GM23248 (cell line): ENCODE measurements around the gene C1orf105. TPM values are rescaled to one million over a fixed set of nuclear protein-coding genes. Genes with fewer than 3 reads are reported as not detected.

Source experiments
- DNase-seq: peaks from one replicate; pipeline ENCODE4 v3.0.0-alpha.2; 2015
- H2AFZ ChIP-seq: fragments of 200-600 bp; sonication (generic); 2 replicates; pipeline ENCODE4 v1.6.1; 2016; ENCODE audit warnings: antibody characterized with exemption
- H3F3A ChIP-seq: fragments of 200-600 bp; sonication (generic); 2 replicates; pipeline ENCODE4 v1.6.1; 2016; ENCODE audit warnings: mild to moderate bottlenecking, antibody characterized with exemption, mixed run types; ENCODE audit not compliant: insufficient read depth
- H3K27ac ChIP-seq: fragments of 200-600 bp; sonication (generic); 2 replicates; pipeline ENCODE4 v1.5.1; 2016; ENCODE audit warnings: mild to moderate bottlenecking
- H3K27me3 ChIP-seq: fragments of 200-600 bp; sonication (generic); replicated peaks from 2 replicates; pipeline ENCODE4 v1.6.1; 2016; ENCODE audit warnings: mild to moderate bottlenecking; ENCODE audit not compliant: insufficient read depth
- H3K36me3 ChIP-seq: fragments of 200-600 bp; sonication (generic); 2 replicates; pipeline ENCODE4 v1.6.1; 2016; ENCODE audit warnings: low read depth, mild to moderate bottlenecking
- H3K4me1 ChIP-seq: fragments of 200-600 bp; sonication (generic); 2 replicates; pipeline ENCODE4 v1.6.1; 2016; ENCODE audit warnings: mild to moderate bottlenecking; ENCODE audit not compliant: insufficient read depth
- H3K4me2 ChIP-seq: fragments of 200-600 bp; sonication (generic); one replicate; pipeline ENCODE4 v1.6.1; 2016; ENCODE audit warnings: mild to moderate bottlenecking; ENCODE audit not compliant: unreplicated experiment
- H3K4me3 ChIP-seq: fragments of 200-600 bp; sonication (generic); 2 replicates; pipeline ENCODE4 v1.5.1; 2016; ENCODE audit warnings: mild to moderate bottlenecking
- H3K79me2 ChIP-seq: fragments of 200-600 bp; sonication (generic); 2 replicates; pipeline ENCODE4 v1.6.1; 2016; ENCODE audit warnings: mild to moderate bottlenecking; ENCODE audit not compliant: insufficient read depth
- H3K9ac ChIP-seq: fragments of 200-600 bp; sonication (generic); 2 replicates; pipeline ENCODE4 v1.6.1; 2016; ENCODE audit warnings: mild to moderate bottlenecking
- H3K9me2 ChIP-seq: fragments of 200-600 bp; sonication (generic); 2 replicates; pipeline ENCODE4 v1.6.1; 2016; ENCODE audit warnings: mixed run types, mild to moderate bottlenecking, moderate library complexity; ENCODE audit not compliant: insufficient read depth
- H3K9me3 ChIP-seq: fragments of 200-600 bp; sonication (generic); one replicate; pipeline ENCODE4 v1.6.1; 2017; ENCODE audit warnings: low read depth
- H4K20me1 ChIP-seq: fragments of 200-600 bp; sonication (generic); 2 replicates; pipeline ENCODE4 v1.6.0; 2016; ENCODE audit not compliant: insufficient read depth
- EZH2 ChIP-seq: fragments of 200-600 bp; sonication (generic); IDR thresholded peaks from 2 replicates; pipeline ENCODE4 v1.6.1; 2018; ENCODE audit warnings: antibody characterized with exemption, mild to moderate bottlenecking; ENCODE audit not compliant: insufficient read depth, poor library complexity, severe bottlenecking
- EZH2phosphoT487 ChIP-seq: fragments of 200-600 bp; sonication (generic); IDR thresholded peaks from 2 replicates; pipeline ENCODE4 v1.6.1; 2018; ENCODE audit warnings: antibody characterized with exemption, moderate library complexity, mild to moderate bottlenecking, low read depth; ENCODE audit not compliant: insufficient read depth
- WGBS, 2 experiments: methylation state at CpG; one replicate each; pipeline ENCODE4 v1.1.6; 2015 to 2017; ENCODE audit warnings: low lambda C conversion rate in 2 of 2, low coverage in 1 of 2; ENCODE audit errors: missing lambda C conversion rate in 2 of 2; 5-methylcytosine and 5-hydroxymethylcytosine counted together
- in situ Hi-C: fragments of 300-500 bp; cut with MboI; formaldehyde crosslinking; loops from 2 replicates; pipeline ENCODE4 v1.15.0; 2020
- polyA plus RNA-seq: library from polyadenylated mRNA; unstranded; fragments of >200 nt; fragmentation: Nextera tagmentation; extraction: Ambion mirVana; gene quantifications from 2 replicates; pipeline ENCODE4 v1.2.1, GENCODE V29; 2016
- total RNA-seq: library from RNA; depleted of rRNA; stranded (reverse); fragments of >200 nt; shearing (Covaris generic); gene quantifications from 2 replicates; pipeline ENCODE4 v1.2.3, GENCODE V29; 2014

The C1orf105 gene
- total and polyA plus RNA-seq, 2 experiments from 2014 or later: not detected

GRCh38 chr1:172416496-172417035 lies 3.9 kb upstream of the C1orf105 start:
- H3F3A ChIP-seq: peaks cover 5% of the 10 kb centered on the region; the same call in 1 of the 2 replicates
- no peak overlapping the region for H3K9ac ChIP-seq
- H3K4me2 ChIP-seq: no peak overlapping the region
- no peaks in the 10 kb centered on the region for H3K9me3 ChIP-seq
- no peaks in the 10 kb centered on the region for H4K20me1 ChIP-seq
- DNase-seq: no peak
- no peak for TF ChIP-seq EZH2
- TF ChIP-seq EZH2phosphoT487: no peak
- peaks cover 5% of the 10 kb centered on the region for H3K4me1 ChIP-seq
- no peak overlapping the region for H3K4me3 ChIP-seq
- 67 to 71% methylated on average over 4 of the region's 4 CpGs for WGBS, 2 experiments
- H3K9me2 ChIP-seq: no peaks in the 10 kb centered on the region
- H3K27ac ChIP-seq: no peak overlapping the region
- no peaks in the 10 kb centered on the region for H3K36me3 ChIP-seq
- H3K79me2 ChIP-seq: no peaks in the 10 kb centered on the region
- no peak overlapping the region for H2AFZ ChIP-seq
- in situ Hi-C loops: loop anchor here (25.0 kb wide), 1 partner anchor 604 kb away; no protein-coding TSS in a partner anchor
- no peaks in the 10 kb centered on the region for H3K27me3 ChIP-seq

- TF ChIP-seq EZH2 (no peak), EZH2phosphoT487 (no peak)
Observed at GRCh38 chr1:172417557-172417956, 2.9 kb upstream of the C1orf105 start.

GRCh38 chr1:172421974-172422604 lies 1.6 kb downstream of the C1orf105 start:
- Histone ChIP-seq H4K20me1 (no peaks in the 10 kb centered on the region), H3K9me3 (no peaks in the 10 kb centered on the region), H3F3A (no peaks in the 10 kb centered on the region), H2AFZ (no peak overlapping the region), H3K9me2 (no peaks in the 10 kb centered on the region), H3K4me2 (no peak overlapping the region), H3K9ac (no peak overlapping the region), H3K4me1 (no peaks in the 10 kb centered on the region), H3K36me3 (no peaks in the 10 kb centered on the region), H3K27me3 (no peaks in the 10 kb centered on the region), H3K4me3 (no peak overlapping the region), H3K79me2 (no peaks in the 10 kb centered on the region), H3K27ac (no peak overlapping the region)
- DNase-seq: no peak
- no peak for TF ChIP-seq EZH2
- no peak for TF ChIP-seq EZH2phosphoT487
- in situ Hi-C loops: loop anchor here (10.0 to 25.0 kb wide), 2 partner anchors 427 to 610 kb away; no protein-coding TSS in a partner anchor
- 78 to 86% methylated on average over 5 of the region's 5 CpGs for WGBS, 2 experiments

More at GRCh38 chr1:172417557-172417956, 2.9 kb upstream of the C1orf105 start:
- Histone ChIP-seq H4K20me1 (no peaks in the 10 kb centered on the region), H3K4me1 (peaks cover 5% of the 10 kb centered on the region), H3F3A (peaks cover 5% of the 10 kb centered on the region; the same call in 1 of the 2 replicates), H3K9me3 (no peaks in the 10 kb centered on the region), H3K79me2 (no peaks in the 10 kb centered on the region), H2AFZ (no peak overlapping the region), H3K4me2 (no peak overlapping the region), H3K4me3 (no peak overlapping the region), H3K27me3 (no peaks in the 10 kb centered on the region), H3K9ac (no peak overlapping the region), H3K27ac (no peak overlapping the region), H3K36me3 (no peaks in the 10 kb centered on the region), H3K9me2 (no peaks in the 10 kb centered on the region)
- WGBS, 2 experiments: 85 to 93% methylated on average over 1 of the region's 1 CpG
- in situ Hi-C loops: loop anchor here (25.0 kb wide), 1 partner anchor 605 kb away; no protein-coding TSS in a partner anchor
- no peak for DNase-seq

- no peak overlapping the region for H3K9ac ChIP-seq
- no peaks in the 10 kb centered on the region for H3K9me2 ChIP-seq
- H3F3A ChIP-seq: no peaks in the 10 kb centered on the region
- no peak overlapping the region for H2AFZ ChIP-seq
- DNase-seq: no peak
- H3K27ac ChIP-seq: no peak overlapping the region
- no peaks in the 10 kb centered on the region for H4K20me1 ChIP-seq
- H3K4me1 ChIP-seq: no peaks in the 10 kb centered on the region
- TF ChIP-seq EZH2phosphoT487 (no peak), EZH2 (no peak)
- H3K9me3 ChIP-seq: no peaks in the 10 kb centered on the region
- no peak overlapping the region for H3K4me2 ChIP-seq
- H3K36me3 ChIP-seq: no peaks in the 10 kb centered on the region
- H3K79me2 ChIP-seq: no peaks in the 10 kb centered on the region
- H3K4me3 ChIP-seq: no peak overlapping the region
- H3K27me3 ChIP-seq: no peaks in the 10 kb centered on the region
- in situ Hi-C loops: loop anchor here (10.0 to 25.0 kb wide), 2 partner anchors 429 to 611 kb away; no protein-coding TSS in a partner anchor
- 92% methylated on average over 2 of the region's 2 CpGs for WGBS, 2 experiments
Observed at GRCh38 chr1:172423336-172423735, 2.9 kb downstream of the C1orf105 start.
